ENCODE results near the gene GRIK3.

- TF ChIP-seq, protein P1, sequence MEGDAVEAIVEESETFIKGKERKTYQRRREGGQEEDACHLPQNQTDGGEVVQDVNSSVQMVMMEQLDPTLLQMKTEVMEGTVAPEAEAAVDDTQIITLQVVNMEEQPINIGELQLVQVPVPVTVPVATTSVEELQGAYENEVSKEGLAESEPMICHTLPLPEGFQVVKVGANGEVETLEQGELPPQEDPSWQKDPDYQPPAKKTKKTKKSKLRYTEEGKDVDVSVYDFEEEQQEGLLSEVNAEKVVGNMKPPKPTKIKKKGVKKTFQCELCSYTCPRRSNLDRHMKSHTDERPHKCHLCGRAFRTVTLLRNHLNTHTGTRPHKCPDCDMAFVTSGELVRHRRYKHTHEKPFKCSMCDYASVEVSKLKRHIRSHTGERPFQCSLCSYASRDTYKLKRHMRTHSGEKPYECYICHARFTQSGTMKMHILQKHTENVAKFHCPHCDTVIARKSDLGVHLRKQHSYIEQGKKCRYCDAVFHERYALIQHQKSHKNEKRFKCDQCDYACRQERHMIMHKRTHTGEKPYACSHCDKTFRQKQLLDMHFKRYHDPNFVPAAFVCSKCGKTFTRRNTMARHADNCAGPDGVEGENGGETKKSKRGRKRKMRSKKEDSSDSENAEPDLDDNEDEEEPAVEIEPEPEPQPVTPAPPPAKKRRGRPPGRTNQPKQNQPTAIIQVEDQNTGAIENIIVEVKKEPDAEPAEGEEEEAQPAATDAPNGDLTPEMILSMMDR (conservative IDR thresholded peaks at IDR 0.05 in 1 of 2, IDR thresholded peaks at IDR 0.05 in 1 of 2; ENCODE audit: low read depth in 1 of 2, low read length in 2 of 2): no peak
- TF ChIP-seq EZH2 (IDR thresholded peaks at IDR 0.05; ENCODE audit: low read length, missing control alignments): no peak
Observed at GRCh38 chr1:36772647-36773495, 261.4 kb downstream of the GRIK3 start.

Data from fibroblast of lung (primary cell).